Suprapubic skin (tissue), 3 donors: Measurements from ENCODE around the gene KRTAP1-5.

Experiments
- EP300 ChIP-seq: sonication (generic); formaldehyde crosslinking; IDR thresholded peaks from one replicate; pipeline ENCODE4 v1.6.1; 2017; ENCODE audit warnings: antibody characterized with exemption
- TF ChIP-seq, protein P1 (sequence below), 2 donors: fragments of 200-600 bp in 1 of 2; fragments of 450-650 bp in 1 of 2; sonication (generic) in 1 of 2; IDR thresholded peaks; one replicate each; pipeline ENCODE4 v1.5.1; 2016 to 2019; ENCODE audit warnings: antibody characterized with exemption in 2 of 2, mild to moderate bottlenecking in 1 of 2, moderate library complexity in 1 of 2

DNA sequence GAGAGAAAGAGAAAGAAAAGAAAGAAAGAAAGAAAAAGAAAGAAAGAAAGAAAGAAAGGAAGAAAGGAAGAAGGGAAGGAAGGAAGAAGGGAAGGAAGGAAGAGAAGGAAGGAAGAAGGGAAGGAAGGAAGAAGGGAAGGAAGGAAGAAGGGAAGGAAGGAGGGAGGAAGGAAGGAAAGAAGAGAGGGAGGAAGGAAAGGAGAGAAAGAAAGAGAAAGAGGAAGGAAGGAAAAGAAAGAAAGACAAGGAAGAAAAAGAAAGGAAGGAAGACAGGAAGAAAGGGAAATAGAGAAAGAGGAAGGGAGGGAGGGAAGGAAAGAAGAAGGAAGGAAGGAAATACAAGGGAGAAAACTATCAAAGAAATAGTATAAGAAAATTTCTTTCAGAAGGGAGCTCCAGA lies 49.8 kb upstream of the KRTAP1-5 start:
- TF ChIP-seq, protein P1, sequence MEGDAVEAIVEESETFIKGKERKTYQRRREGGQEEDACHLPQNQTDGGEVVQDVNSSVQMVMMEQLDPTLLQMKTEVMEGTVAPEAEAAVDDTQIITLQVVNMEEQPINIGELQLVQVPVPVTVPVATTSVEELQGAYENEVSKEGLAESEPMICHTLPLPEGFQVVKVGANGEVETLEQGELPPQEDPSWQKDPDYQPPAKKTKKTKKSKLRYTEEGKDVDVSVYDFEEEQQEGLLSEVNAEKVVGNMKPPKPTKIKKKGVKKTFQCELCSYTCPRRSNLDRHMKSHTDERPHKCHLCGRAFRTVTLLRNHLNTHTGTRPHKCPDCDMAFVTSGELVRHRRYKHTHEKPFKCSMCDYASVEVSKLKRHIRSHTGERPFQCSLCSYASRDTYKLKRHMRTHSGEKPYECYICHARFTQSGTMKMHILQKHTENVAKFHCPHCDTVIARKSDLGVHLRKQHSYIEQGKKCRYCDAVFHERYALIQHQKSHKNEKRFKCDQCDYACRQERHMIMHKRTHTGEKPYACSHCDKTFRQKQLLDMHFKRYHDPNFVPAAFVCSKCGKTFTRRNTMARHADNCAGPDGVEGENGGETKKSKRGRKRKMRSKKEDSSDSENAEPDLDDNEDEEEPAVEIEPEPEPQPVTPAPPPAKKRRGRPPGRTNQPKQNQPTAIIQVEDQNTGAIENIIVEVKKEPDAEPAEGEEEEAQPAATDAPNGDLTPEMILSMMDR (IDR thresholded peaks at IDR 0.05): no peak
- TF ChIP-seq EP300: no peak
